SK-N-SH treated with all-trans-retinoic acid at 6 μM for 48 hours (cell line): Measurements from ENCODE around the gene U2SURP.
A peak's percentile ranks its signal among the peaks of the same experiment; 100 is the strongest.
"Not testable (repeated sequence)": the region's sequence is repeated elsewhere in the genome, so short reads cannot be mapped to it uniquely, and the experiment has no call there.

ENCODE experiments used
- ATAC-seq: fragments of 200-7000 bp; cut with Tn5 transposase; 3 replicates; pipeline ENCODE4 v1.9.1; 2020; ENCODE audit warnings: mild to moderate bottlenecking, moderate library complexity
- ARNTL ChIP-seq: fragments of 450-650 bp; formaldehyde crosslinking; IDR thresholded peaks from 2 replicates; pipeline ENCODE4 v1.5.0; 2020; ENCODE audit warnings: low read depth, mild to moderate bottlenecking, moderate library complexity, borderline replicate concordance
- CSDC2 ChIP-seq: fragments of 250-450 bp; sonication (Bioruptor Pico); IDR thresholded peaks from 2 replicates; pipeline ENCODE4 v1.5.0; 2020; ENCODE audit warnings: mild to moderate bottlenecking, moderate library complexity
- ESRRG ChIP-seq: fragments of 250-450 bp; sonication (Bioruptor Pico); IDR thresholded peaks from 2 replicates; pipeline ENCODE4 v1.6.1; 2021; ENCODE audit warnings: mild to moderate bottlenecking
- GLIS3 ChIP-seq: fragments of 250-450 bp; sonication (Bioruptor Pico); IDR thresholded peaks from 2 replicates; pipeline ENCODE4 v1.5.0; 2020; ENCODE audit warnings: mild to moderate bottlenecking, moderate library complexity
- OSR1 ChIP-seq: fragments of 250-450 bp; sonication (Bioruptor Pico); IDR thresholded peaks from 2 replicates; pipeline ENCODE4 v1.8.0; 2022; ENCODE audit warnings: moderate library complexity, mild to moderate bottlenecking, inconsistent platforms
- PPARA ChIP-seq: fragments of 250-450 bp; sonication (Bioruptor Pico); IDR thresholded peaks from 2 replicates; pipeline ENCODE4 v1.5.0; 2020; ENCODE audit warnings: mild to moderate bottlenecking, borderline replicate concordance
- RARB ChIP-seq: fragments of 250-450 bp; sonication (Bioruptor Pico); IDR thresholded peaks from 2 replicates; pipeline ENCODE4 v1.8.0; 2021; ENCODE audit warnings: mild to moderate bottlenecking, moderate library complexity
- SNAI2 ChIP-seq: fragments of 250-450 bp; sonication (Bioruptor Pico); IDR thresholded peaks from 2 replicates; pipeline ENCODE4 v1.5.0; 2020; ENCODE audit warnings: mild to moderate bottlenecking, moderate library complexity
- TCF4 ChIP-seq: fragments of 250-450 bp; sonication (Bioruptor Pico); IDR thresholded peaks from 2 replicates; pipeline ENCODE4 v1.8.0; 2021; ENCODE audit warnings: mild to moderate bottlenecking, moderate library complexity, borderline replicate concordance
- TOX ChIP-seq: fragments of 250-450 bp; sonication (Bioruptor Pico); IDR thresholded peaks from 2 replicates; pipeline ENCODE4 v1.8.0; 2021; ENCODE audit warnings: mild to moderate bottlenecking, moderate library complexity, borderline replicate concordance
- ZC3H10 ChIP-seq: fragments of 250-450 bp; sonication (Bioruptor Pico); IDR thresholded peaks from 2 replicates; pipeline ENCODE4 v1.5.1; 2021; ENCODE audit warnings: mild to moderate bottlenecking, moderate library complexity
- ZFP3 ChIP-seq: fragments of 250-450 bp; sonication (Bioruptor Pico); IDR thresholded peaks from 2 replicates; pipeline ENCODE4 v1.5.0; 2020; ENCODE audit warnings: mild to moderate bottlenecking, moderate library complexity
- ZFP30 ChIP-seq: fragments of 450-650 bp; formaldehyde crosslinking; IDR thresholded peaks from 2 replicates; pipeline ENCODE4 v1.5.0; 2022; ENCODE audit warnings: mild to moderate bottlenecking, moderate library complexity
- ZNF565 ChIP-seq: fragments of 450-650 bp; formaldehyde crosslinking; conservative IDR thresholded peaks from 2 replicates; pipeline ENCODE4 v1.5.0; 2020; ENCODE audit warnings: low read depth, mild to moderate bottlenecking, moderate library complexity
- ZNF8 ChIP-seq: fragments of 450-650 bp; formaldehyde crosslinking; IDR thresholded peaks from 2 replicates; pipeline ENCODE4 v1.5.0; 2020; ENCODE audit warnings: mild to moderate bottlenecking, moderate library complexity
- TF ChIP-seq, protein P1 (sequence below): fragments of 250-450 bp; sonication (Bioruptor Pico); IDR thresholded peaks from 2 replicates; pipeline ENCODE4 v1.5.1; 2021; ENCODE audit warnings: mild to moderate bottlenecking, moderate library complexity
- TF ChIP-seq, protein P2 (sequence below): fragments of 250-450 bp; sonication (Bioruptor Pico); IDR thresholded peaks from 2 replicates; pipeline ENCODE4 v1.5.0; 2020; ENCODE audit warnings: mild to moderate bottlenecking, moderate library complexity
- TF ChIP-seq, protein P3 (sequence below): fragments of 250-450 bp; sonication (Bioruptor Pico); IDR thresholded peaks from 2 replicates; pipeline ENCODE4 v1.5.1; 2020; ENCODE audit warnings: low read depth, mild to moderate bottlenecking, moderate library complexity
- TF ChIP-seq, protein P4 (sequence below): fragments of 250-450 bp; sonication (Bioruptor Pico); IDR thresholded peaks from 2 replicates; pipeline ENCODE4 v1.8.0; 2021; ENCODE audit warnings: low read depth, mild to moderate bottlenecking, moderate library complexity, borderline replicate concordance
- TF ChIP-seq, protein P5 (sequence below): fragments of 250-450 bp; sonication (Bioruptor Pico); IDR thresholded peaks from 2 replicates; pipeline ENCODE4 v1.8.0; 2020; ENCODE audit warnings: mild to moderate bottlenecking, moderate library complexity, borderline replicate concordance

The U2SURP gene

DNA sequence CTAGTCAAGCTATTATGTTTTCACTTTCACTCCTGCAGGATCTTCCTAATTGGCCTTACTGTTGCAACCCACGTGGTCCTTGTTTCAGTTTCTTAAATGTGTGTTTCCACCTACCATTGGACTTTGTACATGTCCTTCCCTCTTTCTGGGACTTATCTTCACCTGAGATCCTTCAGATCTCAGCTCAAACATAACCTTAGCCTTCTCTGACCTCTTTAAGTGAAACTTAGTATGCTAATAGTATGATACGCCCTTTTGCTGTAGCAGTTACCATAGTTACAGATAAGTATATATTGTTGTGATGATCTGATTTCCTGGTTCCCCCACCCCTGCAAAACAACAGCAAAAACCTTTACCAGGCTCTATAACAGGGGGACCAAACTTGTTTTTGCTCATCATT lies 35.2 kb downstream of the U2SURP start:
- ATAC-seq = no peak
- TF ChIP-seq, protein P1, sequence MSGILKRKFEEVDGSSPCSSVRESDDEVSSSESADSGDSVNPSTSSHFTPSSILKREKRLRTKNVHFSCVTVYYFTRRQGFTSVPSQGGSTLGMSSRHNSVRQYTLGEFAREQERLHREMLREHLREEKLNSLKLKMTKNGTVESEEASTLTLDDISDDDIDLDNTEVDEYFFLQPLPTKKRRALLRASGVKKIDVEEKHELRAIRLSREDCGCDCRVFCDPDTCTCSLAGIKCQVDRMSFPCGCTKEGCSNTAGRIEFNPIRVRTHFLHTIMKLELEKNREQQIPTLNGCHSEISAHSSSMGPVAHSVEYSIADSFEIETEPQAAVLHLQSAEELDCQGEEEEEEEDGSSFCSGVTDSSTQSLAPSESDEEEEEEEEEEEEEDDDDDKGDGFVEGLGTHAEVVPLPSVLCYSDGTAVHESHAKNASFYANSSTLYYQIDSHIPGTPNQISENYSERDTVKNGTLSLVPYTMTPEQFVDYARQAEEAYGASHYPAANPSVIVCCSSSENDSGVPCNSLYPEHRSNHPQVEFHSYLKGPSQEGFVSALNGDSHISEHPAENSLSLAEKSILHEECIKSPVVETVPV (CRISPR knock-in tag) = no peak
- TF ChIP-seq, protein P2, sequence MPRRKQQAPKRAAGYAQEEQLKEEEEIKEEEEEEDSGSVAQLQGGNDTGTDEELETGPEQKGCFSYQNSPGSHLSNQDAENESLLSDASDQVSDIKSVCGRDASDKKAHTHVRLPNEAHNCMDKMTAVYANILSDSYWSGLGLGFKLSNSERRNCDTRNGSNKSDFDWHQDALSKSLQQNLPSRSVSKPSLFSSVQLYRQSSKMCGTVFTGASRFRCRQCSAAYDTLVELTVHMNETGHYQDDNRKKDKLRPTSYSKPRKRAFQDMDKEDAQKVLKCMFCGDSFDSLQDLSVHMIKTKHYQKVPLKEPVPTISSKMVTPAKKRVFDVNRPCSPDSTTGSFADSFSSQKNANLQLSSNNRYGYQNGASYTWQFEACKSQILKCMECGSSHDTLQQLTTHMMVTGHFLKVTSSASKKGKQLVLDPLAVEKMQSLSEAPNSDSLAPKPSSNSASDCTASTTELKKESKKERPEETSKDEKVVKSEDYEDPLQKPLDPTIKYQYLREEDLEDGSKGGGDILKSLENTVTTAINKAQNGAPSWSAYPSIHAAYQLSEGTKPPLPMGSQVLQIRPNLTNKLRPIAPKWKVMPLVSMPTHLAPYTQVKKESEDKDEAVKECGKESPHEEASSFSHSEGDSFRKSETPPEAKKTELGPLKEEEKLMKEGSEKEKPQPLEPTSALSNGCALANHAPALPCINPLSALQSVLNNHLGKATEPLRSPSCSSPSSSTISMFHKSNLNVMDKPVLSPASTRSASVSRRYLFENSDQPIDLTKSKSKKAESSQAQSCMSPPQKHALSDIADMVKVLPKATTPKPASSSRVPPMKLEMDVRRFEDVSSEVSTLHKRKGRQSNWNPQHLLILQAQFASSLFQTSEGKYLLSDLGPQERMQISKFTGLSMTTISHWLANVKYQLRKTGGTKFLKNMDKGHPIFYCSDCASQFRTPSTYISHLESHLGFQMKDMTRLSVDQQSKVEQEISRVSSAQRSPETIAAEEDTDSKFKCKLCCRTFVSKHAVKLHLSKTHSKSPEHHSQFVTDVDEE = no peak
- TF ChIP-seq PPARA (no peak), ARNTL (CRISPR knock-in tag) (no peak), ZNF565 (CRISPR knock-in tag) (no peak)

DNA sequence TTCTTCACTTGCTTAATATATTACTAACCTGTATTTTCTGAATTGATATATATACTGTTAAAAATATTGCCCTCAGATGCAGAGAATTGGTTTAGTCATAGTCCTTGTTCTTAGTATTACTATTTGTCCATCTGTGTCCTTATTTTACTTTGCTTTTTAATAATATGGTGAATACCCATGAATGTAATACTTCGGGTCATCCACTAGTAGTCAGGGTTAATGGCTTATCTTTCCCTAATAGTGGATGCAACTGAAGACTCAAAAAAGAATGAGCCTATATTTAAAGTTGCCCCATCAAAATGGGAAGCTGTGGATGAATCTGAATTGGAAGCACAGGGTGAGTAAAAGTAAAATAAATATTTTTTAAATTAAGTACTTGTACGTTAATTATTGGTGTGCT lies 36.5 kb downstream of the U2SURP start:
- no peak for TF ChIP-seq ZFP30
- TF ChIP-seq, all 23 proteins: peak for 0
- peak; percentile 41; the same call in 1 of the 3 replicates for ATAC-seq

DNA sequence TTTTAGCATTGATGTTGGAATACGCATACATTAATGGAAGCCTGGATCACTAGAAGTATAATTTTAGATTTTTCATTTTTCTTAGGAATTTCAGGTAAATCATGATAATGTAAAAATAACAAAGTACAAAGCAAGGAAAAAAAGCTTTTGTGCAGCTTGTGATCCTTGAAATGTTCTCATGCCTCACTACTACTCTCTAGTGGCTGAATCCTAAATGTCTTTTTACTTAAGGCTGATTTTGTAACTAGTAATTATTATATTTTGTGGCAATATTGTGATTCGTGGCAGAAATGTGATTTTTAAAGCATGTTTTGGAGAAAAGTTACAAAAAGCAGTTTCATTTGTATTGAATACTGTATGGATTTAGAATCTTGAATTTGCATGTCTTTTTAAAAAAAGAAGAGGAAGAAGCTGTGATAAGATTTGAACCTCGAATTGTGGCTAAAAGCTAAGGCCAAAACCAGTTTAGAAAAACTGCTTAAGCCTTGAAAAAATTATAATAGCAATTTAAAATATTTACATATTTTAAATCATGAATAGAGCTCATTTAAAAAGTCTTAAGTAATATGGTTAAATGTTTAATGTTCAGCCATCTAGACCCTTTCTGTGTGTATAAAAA lies 39.0 kb downstream of the U2SURP start:
- peak; percentile 57; the same call in 2 of the 3 replicates for ATAC-seq
- TF ChIP-seq SNAI2 (no peak), RARB (no peak)

DNA sequence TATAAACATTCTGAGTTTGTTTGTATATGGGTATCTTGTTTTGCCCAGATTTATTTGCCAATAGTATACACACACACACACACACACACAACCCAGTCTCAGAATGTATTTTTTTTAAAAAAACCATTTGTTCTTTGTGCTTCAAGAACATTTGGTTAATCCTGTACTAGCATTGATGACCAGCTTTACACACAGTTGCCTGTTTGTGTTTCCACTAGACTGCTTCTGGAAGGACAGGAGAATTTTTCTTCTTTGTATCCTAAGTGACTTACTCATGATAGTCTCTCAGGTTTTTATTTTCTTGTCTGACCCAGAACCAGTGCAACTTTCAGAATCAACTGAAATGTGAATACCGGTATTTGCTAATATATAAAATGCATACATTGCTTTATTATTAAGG lies 40.5 kb downstream of the U2SURP start:
- ATAC-seq = no peak
- TF ChIP-seq, protein P1 (CRISPR knock-in tag) = no peak
- TF ChIP-seq TOX (CRISPR knock-in tag) (no peak), GLIS3 (no peak), RARB (no peak), ZNF8 (CRISPR knock-in tag) (no peak), ZC3H10 (CRISPR knock-in tag) (no peak), OSR1 (CRISPR knock-in tag) (no peak), ZNF565 (CRISPR knock-in tag) (no peak), TCF4 (CRISPR knock-in tag) (no peak), PPARA (no peak), SNAI2 (no peak), CSDC2 (no peak), ARNTL (CRISPR knock-in tag) (no peak), ESRRG (CRISPR knock-in tag) (no peak)
- TF ChIP-seq, protein P3, sequence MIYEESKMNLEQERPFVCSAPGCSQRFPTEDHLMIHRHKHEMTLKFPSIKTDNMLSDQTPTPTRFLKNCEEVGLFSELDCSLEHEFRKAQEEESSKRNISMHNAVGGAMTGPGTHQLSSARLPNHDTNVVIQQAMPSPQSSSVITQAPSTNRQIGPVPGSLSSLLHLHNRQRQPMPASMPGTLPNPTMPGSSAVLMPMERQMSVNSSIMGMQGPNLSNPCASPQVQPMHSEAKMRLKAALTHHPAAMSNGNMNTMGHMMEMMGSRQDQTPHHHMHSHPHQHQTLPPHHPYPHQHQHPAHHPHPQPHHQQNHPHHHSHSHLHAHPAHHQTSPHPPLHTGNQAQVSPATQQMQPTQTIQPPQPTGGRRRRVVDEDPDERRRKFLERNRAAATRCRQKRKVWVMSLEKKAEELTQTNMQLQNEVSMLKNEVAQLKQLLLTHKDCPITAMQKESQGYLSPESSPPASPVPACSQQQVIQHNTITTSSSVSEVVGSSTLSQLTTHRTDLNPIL = no peak
- TF ChIP-seq, protein P4, sequence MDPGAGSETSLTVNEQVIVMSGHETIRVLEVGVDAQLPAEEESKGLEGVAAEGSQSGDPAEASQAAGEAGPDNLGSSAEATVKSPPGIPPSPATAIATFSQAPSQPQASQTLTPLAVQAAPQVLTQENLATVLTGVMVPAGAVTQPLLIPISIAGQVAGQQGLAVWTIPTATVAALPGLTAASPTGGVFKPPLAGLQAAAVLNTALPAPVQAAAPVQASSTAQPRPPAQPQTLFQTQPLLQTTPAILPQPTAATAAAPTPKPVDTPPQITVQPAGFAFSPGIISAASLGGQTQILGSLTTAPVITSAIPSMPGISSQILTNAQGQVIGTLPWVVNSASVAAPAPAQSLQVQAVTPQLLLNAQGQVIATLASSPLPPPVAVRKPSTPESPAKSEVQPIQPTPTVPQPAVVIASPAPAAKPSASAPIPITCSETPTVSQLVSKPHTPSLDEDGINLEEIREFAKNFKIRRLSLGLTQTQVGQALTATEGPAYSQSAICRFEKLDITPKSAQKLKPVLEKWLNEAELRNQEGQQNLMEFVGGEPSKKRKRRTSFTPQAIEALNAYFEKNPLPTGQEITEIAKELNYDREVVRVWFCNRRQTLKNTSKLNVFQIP = no peak

DNA sequence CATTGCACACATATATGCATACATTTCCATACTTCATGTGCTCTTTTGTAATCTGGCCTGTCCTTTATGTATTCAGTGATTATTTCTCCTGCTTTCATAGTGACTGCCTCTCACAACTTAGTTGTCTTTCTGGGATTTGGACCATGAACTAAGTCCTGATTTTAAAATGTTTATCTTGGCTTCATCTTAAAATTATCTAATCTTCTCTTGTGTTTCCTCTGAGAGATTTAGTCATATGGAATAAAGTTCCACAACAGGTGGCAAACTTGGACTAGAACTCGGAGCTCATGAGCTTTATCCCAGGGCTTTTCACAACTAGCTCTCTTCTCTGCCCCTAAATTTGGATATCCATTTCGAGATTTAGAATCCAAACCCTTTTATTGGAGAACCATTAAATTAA lies 44.3 kb downstream of the U2SURP start:
- no peak for ATAC-seq
- TF ChIP-seq ZFP3 (CRISPR knock-in tag) = no peak
- no peak for TF ChIP-seq ZNF8 (CRISPR knock-in tag)
- TF ChIP-seq, protein P5, sequence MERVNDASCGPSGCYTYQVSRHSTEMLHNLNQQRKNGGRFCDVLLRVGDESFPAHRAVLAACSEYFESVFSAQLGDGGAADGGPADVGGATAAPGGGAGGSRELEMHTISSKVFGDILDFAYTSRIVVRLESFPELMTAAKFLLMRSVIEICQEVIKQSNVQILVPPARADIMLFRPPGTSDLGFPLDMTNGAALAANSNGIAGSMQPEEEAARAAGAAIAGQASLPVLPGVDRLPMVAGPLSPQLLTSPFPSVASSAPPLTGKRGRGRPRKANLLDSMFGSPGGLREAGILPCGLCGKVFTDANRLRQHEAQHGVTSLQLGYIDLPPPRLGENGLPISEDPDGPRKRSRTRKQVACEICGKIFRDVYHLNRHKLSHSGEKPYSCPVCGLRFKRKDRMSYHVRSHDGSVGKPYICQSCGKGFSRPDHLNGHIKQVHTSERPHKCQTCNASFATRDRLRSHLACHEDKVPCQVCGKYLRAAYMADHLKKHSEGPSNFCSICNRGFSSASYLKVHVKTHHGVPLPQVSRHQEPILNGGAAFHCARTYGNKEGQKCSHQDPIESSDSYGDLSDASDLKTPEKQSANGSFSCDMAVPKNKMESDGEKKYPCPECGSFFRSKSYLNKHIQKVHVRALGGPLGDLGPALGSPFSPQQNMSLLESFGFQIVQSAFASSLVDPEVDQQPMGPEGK = no peak
- TF ChIP-seq ZFP30 = no peak
- TF ChIP-seq ZC3H10 (CRISPR knock-in tag) = no peak
- no peak for TF ChIP-seq CSDC2
- TF ChIP-seq, all 23 proteins: peak for 0

DNA sequence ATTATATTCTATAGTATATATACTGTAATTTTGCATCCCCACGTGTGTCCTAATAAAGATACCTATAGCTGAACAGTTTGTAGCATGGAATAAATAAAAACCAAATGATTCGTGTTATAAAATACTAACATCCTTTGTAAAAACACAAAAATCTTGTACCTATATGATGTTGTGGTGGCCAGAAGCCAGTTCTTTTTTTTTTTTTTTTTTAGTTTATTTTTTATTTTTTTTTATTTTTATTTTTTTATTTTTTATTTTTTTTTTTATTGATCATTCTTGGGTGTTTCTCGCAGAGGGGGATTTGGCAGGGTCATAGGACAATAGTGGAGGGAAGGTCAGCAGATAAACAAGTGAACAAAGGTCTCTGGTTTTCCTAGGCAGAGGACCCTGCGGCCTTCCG lies 44.7 kb downstream of the U2SURP start:
- not testable (repeated sequence) for ATAC-seq
